Femur (tissue), 1 donor: Measurements from ENCODE around the gene CS.
"Not testable (repeated sequence)": the region's sequence is repeated elsewhere in the genome, so short reads cannot be mapped to it uniquely, and the experiment has no call there.

Experiments
- DNase-seq: peaks from one replicate; pipeline ENCODE4 v3.0.0-alpha.2; 2017

CS gene

DNA sequence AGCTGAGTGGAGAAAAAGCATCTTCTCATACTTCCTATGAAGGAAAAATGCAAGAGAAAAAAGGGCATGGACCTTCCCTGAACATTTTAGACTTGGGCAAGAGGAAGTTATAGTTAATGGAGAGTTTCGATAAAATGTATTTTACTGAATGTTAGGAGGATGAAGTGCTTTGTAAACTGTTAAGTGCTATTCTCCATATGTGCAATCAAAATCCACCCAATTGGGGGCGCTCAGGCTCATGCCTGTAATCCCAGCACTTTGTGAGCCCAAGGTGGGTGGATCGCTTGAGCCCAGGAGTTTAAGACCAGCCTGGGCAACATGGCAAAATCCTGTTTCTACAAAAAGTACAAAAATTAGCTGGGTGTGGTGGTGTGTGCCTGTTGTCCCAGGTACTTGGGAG is 17.5 kb upstream of the CS start:
- DNase-seq = no peak

DNA sequence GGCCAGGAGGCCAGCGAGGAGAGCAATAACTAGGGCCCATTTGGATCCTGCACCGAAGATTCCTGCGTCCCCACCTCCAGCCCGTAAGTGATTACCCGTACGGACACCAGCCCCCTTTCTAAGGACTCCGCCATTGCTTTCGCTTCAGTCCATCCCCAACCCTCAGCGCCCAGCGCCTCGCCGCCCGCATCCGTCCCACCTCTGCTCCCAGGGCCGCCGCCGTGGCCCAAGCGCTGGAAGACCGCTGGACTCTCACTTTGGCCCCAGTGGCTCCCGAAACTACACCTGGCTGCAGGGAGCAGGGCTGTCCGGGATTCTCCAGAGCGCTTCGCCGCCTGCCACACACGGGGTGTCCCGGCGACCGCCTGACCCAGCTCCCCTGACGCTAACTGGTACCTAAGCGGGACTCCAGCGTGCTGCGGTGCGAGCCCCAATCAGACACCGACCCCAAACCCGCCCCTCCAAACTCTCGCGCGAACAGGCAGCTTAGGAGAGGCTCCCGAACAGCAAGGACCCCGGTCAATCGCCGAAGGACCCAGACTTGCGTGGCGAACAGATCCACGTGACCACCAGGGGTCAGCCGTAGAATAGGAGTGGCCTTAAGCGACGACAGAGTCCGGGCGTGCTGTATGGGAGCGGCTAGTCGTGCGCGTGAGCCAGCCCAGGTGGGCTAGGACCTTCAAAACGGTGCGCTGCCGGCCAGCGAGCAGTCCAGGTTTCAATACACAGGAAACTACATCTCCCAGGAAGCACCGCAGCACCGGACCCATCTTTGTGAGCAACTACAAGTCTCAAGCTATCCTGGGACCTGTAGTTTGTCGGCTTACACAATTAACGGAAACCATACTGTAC is 15.7 kb upstream of the CS start, which contains the start of gene CNPY2:
CNPY2 (minus strand) TSS at position 367 of the 852 bp plus-strand sequence. CDS start 771 bp downstream, outside the sequence.
- peak; percentile 98 for DNase-seq

DNA sequence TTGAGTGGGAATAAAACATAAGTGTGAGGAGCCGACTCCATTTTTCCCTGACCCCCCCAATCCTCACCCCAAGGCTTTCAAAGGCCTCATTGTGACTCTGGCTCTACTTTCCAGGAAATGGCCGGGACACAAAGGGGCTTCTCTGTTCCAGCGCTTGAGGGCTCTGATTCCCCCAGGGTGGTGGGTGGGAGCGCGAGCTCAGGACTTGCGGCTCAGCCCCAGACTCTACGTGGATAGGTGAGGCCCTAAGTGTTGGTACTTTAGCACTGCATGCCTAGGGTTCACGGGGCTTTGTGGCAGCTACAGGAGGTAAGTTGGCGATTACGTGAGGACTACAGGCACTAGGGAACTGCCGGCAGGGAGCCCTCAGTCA is 15.1 kb upstream of the CS start:
- peak; percentile 49 for DNase-seq

DNA sequence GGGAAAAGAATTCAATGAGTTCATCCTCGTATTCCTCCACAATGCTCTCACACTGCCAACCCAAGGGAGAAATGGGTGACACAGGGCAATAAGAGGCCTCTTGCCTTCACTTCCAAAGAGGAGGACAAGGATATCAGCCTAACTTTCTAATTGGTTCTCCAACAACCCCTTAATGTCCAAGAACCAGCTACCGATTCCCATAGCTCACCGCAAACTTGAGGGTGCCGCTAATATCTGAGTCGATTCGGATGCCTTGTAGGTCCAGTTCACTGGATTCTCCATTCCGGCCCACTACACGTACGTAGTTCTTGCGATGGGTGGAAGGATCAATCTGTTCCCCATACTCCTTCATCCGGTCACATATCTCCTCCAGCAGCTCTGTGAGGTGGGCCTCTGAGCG is 10.9 kb upstream of the CS start:
- DNase-seq = no peak

DNA sequence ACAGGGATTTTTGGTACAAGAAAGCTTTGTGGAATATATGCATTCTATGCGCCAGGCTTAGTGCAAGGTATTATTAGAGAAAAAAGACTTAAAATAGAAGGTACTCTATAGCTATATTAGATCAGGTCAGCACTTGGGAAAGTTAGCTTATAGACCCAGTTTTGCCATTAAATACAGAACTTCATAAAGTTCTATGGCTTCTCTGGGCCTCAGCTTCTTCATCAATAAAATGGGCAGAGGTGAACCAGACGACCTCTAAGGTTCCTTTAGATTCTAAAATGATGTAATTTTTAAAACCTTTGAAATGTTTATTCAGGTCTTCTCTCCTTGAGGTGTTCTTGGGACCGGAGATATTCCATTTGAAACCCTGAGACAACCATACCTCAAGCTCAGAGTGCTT is 8.6 kb upstream of the CS start:
- DNase-seq = no peak

DNA sequence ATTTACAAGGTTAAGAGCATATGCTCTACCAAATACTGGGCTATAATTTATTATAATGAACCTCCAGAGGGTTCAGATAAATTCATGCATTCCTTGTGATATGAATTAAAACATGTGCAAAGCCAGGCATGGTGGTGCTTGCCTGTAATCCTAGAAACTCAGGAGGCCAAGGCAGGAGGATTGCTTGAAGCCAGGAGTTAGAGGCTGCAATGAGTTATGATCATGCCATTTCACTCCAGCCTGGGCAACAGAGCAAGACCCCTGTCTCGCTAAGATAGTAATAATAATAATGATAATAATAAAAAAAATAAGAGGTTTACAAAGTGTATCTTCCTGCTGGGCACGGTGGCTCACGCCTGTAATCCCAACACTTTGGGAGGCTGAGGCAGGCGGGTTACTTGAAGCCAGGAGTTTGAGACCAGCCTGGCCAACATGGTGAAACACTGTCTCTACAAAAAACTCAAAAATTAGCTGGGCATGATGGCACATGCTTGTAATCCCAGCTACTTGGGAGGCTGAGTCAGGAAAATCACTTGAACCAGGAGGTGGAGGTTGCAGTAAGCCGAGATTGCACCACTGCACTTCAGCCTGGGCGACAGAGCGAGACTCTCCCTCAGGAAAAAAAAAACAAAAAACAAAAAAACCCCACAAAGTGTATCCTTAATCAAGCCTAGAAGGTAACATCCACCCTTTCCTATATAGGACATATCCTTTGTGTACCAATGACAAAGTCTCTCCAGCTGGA is 7.3 kb upstream of the CS start:
- no peak for DNase-seq

DNA sequence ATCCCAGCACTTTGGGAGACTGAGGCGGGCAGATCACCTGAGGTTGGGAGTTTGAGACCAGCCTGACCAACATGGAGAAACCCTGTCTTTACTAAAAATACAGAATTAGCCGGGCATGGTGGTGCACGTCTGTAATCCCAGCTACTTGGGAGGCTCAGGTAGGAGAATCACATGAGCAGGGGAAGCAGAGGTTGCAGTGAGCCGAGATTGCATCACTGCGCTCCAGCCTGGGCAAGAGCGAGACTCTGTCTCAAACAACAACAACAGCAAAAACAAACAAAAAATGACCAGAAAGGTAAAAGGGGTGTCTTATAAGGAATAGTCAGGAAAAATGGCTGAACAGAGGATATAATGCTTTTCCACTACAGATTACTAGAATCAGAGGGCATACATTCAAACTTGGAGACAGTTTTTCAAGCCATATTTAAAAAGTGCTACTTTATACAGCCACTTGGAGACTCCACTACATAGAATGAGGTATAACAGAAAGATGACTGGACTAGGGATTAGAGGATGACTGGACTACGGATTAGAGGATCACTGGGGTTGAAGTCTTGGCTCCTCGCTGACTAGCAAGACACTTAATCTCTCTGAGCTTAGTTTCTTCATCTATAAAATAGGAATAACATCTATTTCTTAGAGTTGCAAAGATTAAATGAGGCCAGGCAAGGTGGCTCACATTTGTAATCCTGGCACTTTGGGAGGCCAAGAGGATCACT is 4.9 kb upstream of the CS start:
- no peak for DNase-seq

DNA sequence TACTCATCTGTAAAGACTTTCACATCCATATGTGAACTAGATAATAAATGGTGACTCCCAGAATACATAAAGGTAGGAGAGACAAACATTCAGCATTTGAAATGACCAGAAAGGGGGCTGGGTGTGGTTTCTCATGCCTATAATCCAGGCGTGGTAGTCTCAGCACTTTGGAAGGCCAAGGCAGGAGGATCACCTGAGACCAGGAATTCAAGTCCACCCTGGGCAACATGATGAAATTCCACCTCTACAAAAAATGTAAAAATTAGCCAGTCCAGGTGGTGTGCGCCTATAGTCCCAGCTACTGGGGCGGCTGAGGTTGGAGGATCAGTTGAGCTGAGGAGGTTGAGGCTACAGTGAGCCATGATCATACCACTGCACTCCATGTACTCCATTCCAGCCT is 4.1 kb upstream of the CS start:
- no peak for DNase-seq

DNA sequence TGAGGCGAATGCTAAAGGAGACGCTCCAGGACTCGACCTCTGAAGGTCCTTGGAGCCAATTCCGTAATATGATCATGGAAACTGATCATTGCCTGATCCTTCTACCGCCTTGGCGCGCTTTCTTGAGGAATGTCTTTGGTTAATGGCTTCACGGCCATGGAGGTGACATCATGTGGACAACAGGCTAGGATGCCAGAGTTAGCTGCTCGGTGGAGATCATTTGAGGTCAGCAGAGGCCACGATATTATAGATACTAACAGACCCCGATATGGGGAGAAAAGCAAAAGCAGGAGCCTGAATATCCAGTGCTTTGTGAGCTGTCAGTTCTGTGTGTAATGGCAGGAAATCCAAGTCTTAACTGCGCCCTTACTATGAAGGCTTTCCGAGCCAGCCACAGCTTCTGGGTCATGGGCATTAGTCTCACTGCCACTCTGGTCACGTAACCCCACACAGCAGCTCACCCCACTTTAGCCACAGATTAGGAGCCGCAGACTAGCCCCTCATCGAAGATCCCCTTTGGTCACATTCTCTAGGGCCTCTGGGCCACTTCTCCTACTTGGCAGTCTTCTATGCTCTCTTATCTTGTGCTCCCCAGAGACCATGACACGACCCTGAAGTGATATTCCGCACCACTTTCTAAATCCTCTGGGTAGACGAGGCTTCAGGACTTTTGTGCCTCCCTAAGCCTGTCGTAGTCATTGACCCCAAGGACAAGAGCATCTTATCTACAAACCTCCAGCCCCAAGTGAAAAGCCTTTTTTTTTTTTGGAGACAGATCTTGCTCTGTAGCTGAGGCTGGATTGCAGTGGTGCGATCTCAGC is 724 bp upstream of the CS start:
- no peak for DNase-seq

DNA sequence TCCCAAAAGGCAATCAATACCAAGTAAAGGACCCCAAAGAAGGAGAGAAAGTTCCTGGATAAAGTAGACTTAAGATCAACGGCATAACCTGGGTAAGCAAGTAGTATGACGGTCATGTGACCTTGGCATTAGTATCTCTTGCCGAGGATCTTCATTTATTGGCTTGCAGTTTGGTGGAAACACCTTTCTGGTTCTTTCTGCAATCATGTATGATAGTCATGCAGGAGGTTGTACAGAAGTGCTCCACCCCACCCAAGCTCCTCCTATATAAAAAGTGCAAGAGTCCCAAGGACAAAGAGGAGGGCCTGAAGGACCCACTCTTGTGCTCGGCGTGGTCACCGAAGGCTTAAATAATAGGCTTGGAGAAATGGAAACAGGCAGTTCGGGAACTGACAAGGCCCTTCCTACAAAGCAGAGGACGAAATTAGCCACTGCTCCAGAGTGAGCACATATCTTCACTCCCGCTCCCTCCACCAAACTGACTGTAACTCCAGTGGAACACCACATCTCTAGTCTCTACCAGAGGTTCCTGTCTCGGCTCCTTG is 750 bp downstream of the CS start:
- no peak for DNase-seq

DNA sequence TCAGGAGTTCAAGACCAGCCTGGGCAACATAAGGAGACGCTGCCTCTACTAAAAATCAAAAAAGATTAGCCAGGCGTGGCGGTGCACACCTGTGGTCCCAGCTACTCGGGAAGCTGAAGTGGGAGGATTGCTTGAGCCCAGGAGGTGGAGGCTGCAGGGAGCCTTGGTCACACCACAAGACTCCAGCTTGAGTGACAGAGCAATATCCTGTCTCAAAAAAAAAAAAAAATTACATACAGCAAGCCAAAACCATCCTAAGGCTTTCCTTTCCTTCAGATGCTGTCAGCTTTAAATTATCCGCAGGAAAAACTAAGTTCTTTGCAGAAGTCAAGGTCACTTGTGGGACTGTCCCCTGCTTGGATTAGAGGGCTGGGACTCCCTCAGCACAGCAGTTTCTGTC is 1.3 kb downstream of the CS start:
- no peak for DNase-seq

DNA sequence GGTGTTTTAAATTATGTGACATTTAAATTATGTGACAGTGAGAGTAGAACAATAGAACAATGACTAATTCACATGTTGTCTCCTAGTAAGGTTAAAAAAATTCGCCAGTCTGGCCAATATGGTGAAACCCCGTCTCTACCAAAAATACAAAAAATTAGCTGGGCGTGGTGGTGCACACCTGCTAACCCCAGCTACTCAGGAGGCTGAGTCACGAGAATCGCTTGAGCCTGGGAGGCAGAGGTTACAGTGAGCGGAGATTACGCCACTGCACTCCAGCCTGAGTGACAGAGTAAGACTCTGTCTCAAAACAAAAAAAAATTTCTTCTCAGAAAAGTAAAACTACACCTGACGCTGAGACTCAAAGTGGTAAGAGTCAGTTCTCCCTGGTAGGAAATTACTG is 2.7 kb downstream of the CS start:
- no peak for DNase-seq

DNA sequence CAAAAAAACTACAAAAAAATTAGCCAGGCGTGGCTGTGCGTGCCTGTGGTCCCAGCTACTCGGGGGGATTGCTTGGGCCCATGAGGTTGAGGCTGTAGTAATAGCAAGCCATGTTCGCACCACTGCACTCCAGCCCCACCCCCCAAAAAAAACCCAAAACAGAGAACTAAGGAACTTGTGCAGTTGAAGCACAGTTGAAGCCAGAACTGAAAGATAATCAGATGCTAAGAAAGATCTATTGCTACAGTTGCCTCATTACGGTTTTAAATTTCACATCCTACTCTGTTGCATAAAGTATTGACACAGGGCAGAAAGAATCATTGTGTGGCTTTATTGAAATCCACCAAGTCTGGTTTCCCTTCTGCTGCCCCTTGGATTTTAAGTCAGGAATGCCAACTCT is 3.8 kb downstream of the CS start:
- DNase-seq = no peak

DNA sequence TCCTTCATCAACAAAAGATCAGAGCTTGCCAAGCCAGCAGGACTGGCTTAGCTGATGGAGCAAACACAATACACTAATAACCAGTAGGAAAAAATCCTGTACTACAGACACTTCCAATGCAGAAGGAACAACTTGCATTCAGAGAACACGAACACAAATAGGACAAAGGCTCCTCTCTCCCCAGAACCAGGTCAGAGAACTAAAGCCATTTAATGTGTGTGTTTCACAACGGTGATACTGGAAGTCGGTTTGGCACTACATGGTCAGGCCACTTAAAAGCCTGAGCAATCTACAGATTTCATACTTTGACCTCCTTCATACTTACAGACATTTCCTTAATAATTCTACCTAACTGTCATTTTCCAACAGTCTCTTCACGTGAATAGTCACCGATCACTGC is 6.3 kb downstream of the CS start:
- no peak for DNase-seq

DNA sequence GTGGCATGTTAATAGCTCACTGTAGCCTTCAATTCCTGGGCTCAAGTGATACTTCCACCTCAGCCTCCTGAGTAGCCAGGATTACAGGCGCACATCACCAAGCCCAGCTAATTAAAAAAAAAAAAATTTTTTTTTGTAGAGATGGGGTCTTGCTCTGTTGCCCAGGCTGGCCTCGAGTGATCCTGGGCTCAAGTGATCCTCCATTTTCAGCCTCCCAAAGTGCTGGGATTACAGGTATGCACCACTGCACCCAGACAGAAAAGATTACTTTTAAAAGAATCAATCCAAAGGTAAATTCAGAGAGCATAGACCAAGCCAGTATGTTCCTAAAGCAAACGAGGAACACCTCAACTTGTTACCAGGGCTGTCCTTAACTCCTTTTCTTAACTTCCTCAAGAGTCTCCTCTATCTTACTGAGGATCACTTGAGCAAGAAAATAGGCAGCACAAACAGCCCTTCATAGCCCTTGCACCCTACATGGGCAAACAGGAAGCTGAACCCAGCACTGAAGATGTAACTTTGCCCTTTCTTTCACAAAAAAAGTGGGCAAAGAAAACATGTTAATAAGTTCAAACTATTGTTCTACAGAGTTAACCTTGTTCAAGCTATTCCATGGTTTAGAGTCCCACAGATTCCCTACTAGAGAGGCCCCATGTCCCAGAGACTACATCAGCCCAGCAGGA is 11.3 kb downstream of the CS start:
- no peak for DNase-seq

DNA sequence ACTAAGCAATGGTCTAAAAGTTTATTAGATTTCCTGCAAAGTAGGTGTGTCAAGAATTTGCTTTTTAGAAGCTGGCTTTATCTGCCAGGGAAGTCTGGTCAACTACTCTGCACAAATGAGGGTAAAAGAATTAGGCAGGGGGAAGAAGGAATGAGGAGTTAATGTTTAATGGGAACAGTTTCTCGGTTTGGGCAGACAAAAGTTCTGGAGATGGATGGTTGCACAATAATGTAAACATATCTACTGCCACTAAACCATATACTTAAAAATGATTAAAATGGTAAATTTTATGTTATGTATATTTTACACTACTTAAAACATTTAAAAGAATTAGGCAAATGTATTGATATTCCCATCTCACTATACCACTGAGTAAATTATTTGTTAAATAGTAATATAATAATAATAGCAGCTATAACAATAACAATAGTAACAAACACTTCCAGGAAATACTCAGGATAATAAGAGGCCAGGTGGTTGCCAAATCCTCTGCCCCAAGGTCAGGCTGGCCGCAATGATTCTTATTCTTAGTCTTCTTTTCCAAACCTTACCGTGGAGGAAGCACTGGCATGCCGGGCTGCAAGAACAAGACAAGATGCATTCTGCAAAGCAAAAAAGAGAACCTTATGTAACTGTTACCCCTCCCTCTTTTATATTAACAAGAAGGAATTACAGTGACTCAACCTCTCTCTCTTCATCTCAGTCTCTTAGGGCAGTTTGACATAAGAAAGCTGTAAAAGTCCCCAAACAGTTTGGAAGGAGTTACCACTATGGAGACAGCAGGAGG is 13.9 kb downstream of the CS start:
- no peak for DNase-seq

DNA sequence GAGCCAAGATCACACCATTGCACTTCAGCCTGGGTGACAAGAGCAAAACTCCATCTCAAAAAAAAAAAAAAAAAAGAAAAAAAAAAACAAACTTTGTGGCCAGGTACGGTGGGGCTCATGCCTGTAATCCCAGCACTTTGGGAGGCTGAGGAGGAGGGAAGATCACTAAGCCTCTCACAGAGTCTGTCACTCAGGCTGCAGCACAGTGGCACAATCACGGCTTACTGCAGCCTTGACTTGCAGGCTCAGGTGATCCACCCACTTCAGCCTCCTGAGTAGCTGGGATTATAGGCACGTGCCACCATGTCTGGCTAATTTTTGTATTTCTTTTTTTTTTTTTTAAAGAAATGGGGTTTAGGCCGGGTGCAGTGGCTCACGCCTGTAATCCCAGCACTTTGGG is 15.9 kb downstream of the CS start:
- not testable (repeated sequence) for DNase-seq

DNA sequence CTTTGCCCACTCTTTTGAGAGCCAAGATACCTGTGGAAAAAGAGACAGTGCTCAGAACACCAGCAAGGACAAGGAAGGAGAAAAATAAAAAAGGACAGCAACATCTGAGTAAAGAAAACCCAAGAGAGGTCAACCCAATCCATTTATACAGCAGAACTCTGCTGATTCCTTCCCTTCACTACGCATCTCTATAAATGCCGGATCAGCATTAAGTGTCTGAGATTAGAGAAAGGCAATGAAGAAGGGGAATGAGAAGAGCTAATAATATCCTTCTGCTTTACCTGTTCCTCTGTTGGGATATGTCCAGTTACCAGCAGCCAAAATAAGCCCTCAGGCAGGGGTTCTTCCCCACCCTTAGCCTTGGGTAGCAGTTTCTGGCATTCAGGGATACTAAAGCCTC is 17.6 kb downstream of the CS start:
- no peak for DNase-seq

DNA sequence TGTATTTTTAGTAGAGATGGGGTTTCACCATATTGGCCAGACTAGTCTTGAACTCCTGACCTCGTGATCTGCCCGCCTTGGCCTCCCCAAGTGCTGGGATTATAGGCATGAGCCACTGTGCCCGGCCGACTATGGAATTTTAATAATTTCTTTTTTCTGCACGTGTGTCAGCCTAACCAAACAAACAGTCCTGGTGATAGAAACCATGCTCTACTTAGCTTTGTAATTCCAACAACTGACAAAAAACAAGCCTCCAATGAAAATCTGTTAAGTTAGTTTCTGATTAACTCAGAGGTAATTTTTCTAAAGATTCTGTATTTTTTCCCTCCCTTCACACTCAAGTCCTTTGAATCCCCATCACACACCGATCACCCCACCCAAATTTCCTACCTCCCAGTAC is 18.1 kb downstream of the CS start:
- no peak for DNase-seq

DNA sequence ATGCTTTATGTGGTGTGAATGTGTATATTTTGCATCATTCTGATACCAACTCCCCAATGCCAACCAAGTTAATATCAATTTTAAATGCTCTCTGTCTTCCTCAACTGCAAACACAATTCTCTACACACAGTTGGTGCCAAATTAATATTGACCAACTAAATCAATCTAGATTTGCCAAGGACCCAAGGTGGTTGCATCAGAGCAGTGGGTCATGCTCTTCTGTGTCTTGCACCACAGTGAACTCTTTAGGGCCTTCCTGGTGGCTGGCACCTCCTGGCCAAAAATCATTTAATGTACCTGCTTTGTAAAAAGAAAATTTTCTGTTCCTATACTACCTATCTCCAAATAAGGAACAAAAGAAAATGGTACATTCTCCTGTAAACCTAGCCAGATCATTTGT is 19.3 kb downstream of the CS start:
- no peak for DNase-seq

DNA sequence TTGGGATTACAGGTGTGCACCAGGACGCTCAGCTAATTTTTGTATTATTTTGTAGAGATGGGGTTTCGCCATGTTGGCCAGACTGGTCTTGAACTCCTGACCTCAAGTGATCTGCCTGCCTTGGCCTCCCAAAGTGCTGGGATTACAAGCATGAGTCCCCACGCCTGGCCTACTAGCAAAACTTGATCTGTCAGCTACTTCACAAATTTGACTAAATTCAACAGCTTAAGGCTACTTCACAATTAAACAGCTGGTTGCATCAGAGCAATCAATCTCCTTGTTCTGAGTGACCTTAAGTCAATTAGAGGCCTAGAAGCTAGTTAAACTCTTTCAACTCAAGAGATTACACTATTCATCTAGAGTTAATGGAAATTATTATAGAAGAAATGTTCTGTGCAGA is 21.2 kb downstream of the CS start:
- no peak for DNase-seq
